GM19240 (cell line): ENCODE results near the gene CTAGE15.
"Not testable (repeated sequence)": the region's sequence is repeated elsewhere in the genome, so short reads cannot be mapped to it uniquely, and the experiment has no call there.

Experiments
- DNase-seq: peaks from one replicate; pipeline ENCODE4 v3.0.0; 2011; ENCODE audit warnings: low spot score; ENCODE audit not compliant: insufficient read length

The CTAGE15 gene

DNA sequence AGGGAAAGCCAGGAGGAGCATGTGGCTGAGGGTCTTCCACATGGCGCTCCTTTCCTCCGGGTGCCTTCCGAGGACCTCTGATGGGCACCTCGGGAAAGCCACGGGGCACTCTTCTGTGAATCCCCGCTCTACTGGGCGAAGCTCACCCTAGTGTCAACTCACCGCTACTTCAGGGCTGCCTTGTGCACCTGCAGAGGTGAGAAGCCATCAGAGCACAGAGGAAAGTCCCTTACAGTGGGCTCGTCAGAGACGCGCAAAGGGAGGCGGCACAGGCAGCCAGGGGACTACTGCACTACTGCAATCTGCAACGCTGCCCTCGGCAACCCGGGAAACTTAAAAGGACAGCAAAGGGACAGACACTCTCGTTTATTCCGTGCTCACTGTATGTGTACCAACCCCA lies 50.5 kb downstream of the CTAGE15 start:
- not testable (repeated sequence) for DNase-seq
